Transverse colon (tissue), 3 donors: Measurements from ENCODE around the gene PLA2G4D.

ENCODE experiments used
- CTCF ChIP-seq, 5 experiments: fragments of 200-600 bp in 3 of 5; fragments of 450-650 bp in 2 of 5; sonication (generic) in 3 of 5; IDR thresholded peaks; 1 replicate in 2 of 5; 2 replicates in 3 of 5; pipeline ENCODE4 v1.5.1; 2016 to 2017; ENCODE audit warnings: antibody characterized with exemption in 5 of 5, inconsistent platforms in 3 of 5, mild to moderate bottlenecking in 2 of 5, moderate library complexity in 1 of 5
- POLR2A ChIP-seq: fragments of 450-650 bp; IDR thresholded peaks from one replicate; pipeline ENCODE4 v1.6.1; 2016; ENCODE audit warnings: antibody characterized with exemption, mild to moderate bottlenecking, moderate library complexity

- TF ChIP-seq CTCF (IDR thresholded peaks at IDR 0.05), result no peak
- TF ChIP-seq POLR2A, result no peak
These were observed 9.9 kb upstream of the PLA2G4D start for GRCh38 chr15:42104095-42104891.
